A549 treated with CpdA at 1 μM for 4 hours (cell line): ENCODE data around the gene NUDT13. TPM values are rescaled to one million over a fixed set of nuclear protein-coding genes. Genes with fewer than 3 reads are reported as not detected.

Experiments used
- total RNA-seq: library from RNA; stranded (reverse); fragments of 200-300 nt; extraction: Qiagen RNA extraction; gene quantifications from 5 replicates; pipeline ENCODE4 v1.2.3, GENCODE V29; 2022; ENCODE audit warnings: low read depth

Gene NUDT13
- 2.2 to 5.4 TPM (median 2.9 TPM) in 5 replicates for total RNA-seq

GRCh38 chr10:73110345-73110849 lies at the start of gene NUDT13:
Gene NUDT13 (plus strand): TSS chr10:73110455. CDS start chr10:73114366, 3,911 bp downstream.

DNA sequence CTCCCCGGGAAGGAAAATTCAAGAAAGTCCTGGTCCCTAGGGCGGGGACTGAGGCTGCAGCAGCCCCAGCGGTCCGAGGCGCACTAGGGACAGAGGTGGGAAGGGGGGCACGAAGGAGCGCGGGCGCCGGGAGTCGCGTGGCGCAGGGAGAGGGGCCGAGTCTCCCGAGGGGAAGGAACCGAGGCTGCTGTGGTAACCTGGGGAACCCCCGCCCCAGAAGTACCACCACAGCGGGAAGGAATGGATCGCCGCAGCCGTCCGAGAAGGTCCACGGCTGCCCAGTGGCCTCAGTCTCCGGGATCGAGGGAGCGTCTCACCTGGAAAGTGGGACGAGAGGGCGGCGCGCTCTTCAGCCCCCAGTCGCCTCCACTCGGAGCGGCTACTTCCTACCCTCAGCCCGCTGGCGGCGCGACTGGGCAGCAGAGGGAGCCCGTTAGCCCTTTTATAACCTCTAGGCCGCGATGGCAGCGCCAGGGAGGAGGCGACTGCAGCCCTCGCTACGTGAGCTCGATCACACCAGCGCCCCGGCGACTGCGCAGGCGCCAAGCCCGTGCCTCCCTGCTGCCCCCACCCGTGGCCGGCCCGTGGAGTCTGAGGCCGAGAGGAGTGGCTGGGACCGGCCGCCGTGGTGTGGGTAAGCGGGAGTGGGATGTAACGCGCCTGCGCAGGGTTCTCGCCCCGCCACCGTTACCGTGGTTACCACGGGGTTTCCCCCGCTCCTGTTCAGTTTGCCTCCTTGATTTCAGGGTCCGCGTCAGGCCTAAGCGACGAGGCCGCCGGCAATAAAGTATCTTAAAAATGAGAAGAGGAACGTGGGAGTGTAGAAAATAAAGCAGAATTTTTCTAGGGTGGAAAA lies 13.6 kb upstream of the NUDT13 start, which contains the start of gene P4HA1:
TSS of gene P4HA1 (minus strand) at position 418 of the 856 bp plus-strand sequence. CDS start 21,983 bp downstream, outside the sequence.

DNA sequence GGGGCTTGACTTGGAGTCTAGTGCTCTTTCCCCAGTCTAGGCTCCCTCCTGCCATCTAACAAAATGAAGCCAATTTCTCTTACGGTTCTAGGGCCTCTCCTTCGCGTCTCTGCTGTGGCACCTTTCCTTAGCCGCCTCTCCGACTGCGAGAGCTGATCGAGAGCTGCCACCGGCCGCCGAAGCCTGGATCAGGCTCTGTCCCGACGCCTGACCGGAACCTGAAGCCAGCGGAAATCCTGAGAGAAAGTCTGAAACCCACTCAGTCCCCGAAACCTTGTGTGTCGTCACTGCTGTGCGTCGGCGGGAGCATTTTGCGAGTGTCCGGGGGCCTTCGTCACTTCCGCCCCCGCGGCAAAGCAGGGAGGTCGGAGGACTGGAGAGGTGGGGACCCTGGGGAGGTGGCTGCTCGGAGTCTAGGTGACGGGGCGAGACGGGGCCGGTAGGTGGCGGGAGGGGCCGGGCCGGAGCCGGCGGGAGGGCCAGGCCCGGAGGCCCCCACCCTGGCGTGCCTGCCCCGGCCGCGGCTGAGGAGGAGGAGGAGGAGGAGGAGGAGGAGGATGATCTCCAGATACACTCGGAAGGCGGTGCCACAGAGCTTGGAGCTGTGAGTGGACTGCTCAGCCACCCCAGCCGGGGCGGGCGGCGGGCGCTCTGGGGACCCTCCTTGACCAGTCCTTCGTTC lies 57.7 kb downstream of the NUDT13 start, which contains the start of the genes ECD and FAM149B1:
TSS of gene ECD (minus strand) at position 226 of the 682 bp plus-strand sequence. CDS start 4,071 bp downstream, outside the sequence.
TSS of gene FAM149B1 (plus strand) at position 337 of the 682 bp plus-strand sequence. CDS start at position 558, 221 bp downstream.

Other genes starting within 250 kb of the NUDT13 start
- 0.03 to 0.13 TPM (median 0.05 TPM) in 4 of 5 replicates, not detected in the other for gene OIT3, start 216.7 kb upstream of the NUDT13 start, total RNA-seq
- not detected in 5 replicates for gene PLA2G12B, start 155.6 kb upstream of the NUDT13 start, total RNA-seq
- 19.7 to 29.1 TPM (median 22.6 TPM) in 5 replicates for gene P4HA1, start 13.6 kb upstream of the NUDT13 start, total RNA-seq
- 26.8 to 34.5 TPM (median 27.4 TPM) in 5 replicates for gene ECD, start 57.6 kb downstream of the NUDT13 start, total RNA-seq
- 6.3 to 8.1 TPM (median 7.7 TPM) in 5 replicates for gene FAM149B1, start 57.7 kb downstream of the NUDT13 start, total RNA-seq
- gene DNAJC9, start 136.8 kb downstream of the NUDT13 start, total RNA-seq = 49.6 to 52.1 TPM (median 50.3 TPM) in 5 replicates
- gene MRPS16, start 142.2 kb downstream of the NUDT13 start, total RNA-seq = 130 to 188 TPM (median 173 TPM) in 5 replicates
- 0.14 to 0.28 TPM (median 0.21 TPM) in 5 replicates for gene CFAP70, start 248.4 kb downstream of the NUDT13 start, total RNA-seq